A673 (cell line): Measurements from ENCODE around the gene WDCP. TPM values are rescaled to one million over a fixed set of nuclear protein-coding genes. Genes with fewer than 3 reads are reported as not detected.

Source experiments
- BruUV-seq: library from RNA; stranded (reverse); fragments of 400-500 nt; replicated peaks from 2 replicates; lab custom pipeline; 2021; lab: Mats Ljungman, UMichigan
- CTCF ChIA-PET: fragments of 300-600 bp; sonication (Branson Sonifier 250); formaldehyde crosslinking; loops from one replicate; lab custom pipeline; 2022; ENCODE audit warnings: antibody characterized with exemption; lab: Charles Lee
- POLR2A ChIA-PET: fragments of 300-600 bp; sonication (Branson Sonifier 250); formaldehyde crosslinking; loops from one replicate; lab custom pipeline; 2022; ENCODE audit warnings: antibody characterized with exemption; ENCODE audit not compliant: low non-redundant PET; lab: Charles Lee
- DNase-seq: peaks from one replicate; pipeline ENCODE4 v3.0.0-alpha.2; 2015; ENCODE audit warnings: low spot score
- H3K27ac ChIP-seq: fragments of 200-600 bp; sonication (generic); 2 replicates; pipeline ENCODE4 v1.5.1; 2016; ENCODE audit warnings: mixed run types, low read depth, mild to moderate bottlenecking, mixed read lengths, antibody characterized with exemption, low read length; ENCODE audit not compliant: poor library complexity, severe bottlenecking
- H3K27me3 ChIP-seq: fragments of 200-600 bp; sonication (generic); replicated peaks from 2 replicates; pipeline ENCODE4 v1.6.1; 2017; ENCODE audit warnings: mixed run types, low read depth, mild to moderate bottlenecking, mixed read lengths, antibody characterized with exemption, low read length; ENCODE audit not compliant: insufficient read depth, poor library complexity
- H3K36me3 ChIP-seq: fragments of 200-600 bp; sonication (generic); 2 replicates; pipeline ENCODE4 v1.6.1; 2016; ENCODE audit warnings: mixed run types, mild to moderate bottlenecking, mixed read lengths, antibody characterized with exemption, low read length; ENCODE audit not compliant: insufficient read depth, poor library complexity, severe bottlenecking
- H3K4me1 ChIP-seq: fragments of 200-600 bp; sonication (generic); 2 replicates; pipeline ENCODE4 v1.6.1; 2017; ENCODE audit warnings: mixed run types, mild to moderate bottlenecking, mixed read lengths, antibody characterized with exemption, low read length; ENCODE audit not compliant: insufficient read depth, poor library complexity, severe bottlenecking
- H3K4me3 ChIP-seq: fragments of 200-600 bp; sonication (generic); 2 replicates; pipeline ENCODE4 v1.5.1; 2016; ENCODE audit warnings: low read depth, mixed run types, mild to moderate bottlenecking, mixed read lengths, low read length; ENCODE audit not compliant: poor library complexity, severe bottlenecking
- H3K9me3 ChIP-seq: fragments of 200-600 bp; sonication (generic); 2 replicates; pipeline ENCODE4 v1.6.1; 2016; ENCODE audit warnings: mixed run types, low read depth, mild to moderate bottlenecking, mixed read lengths, antibody characterized with exemption, low read length; ENCODE audit not compliant: poor library complexity, severe bottlenecking
- EZH2 ChIP-seq: fragments of 200-600 bp; sonication (generic); IDR thresholded peaks from 2 replicates; pipeline ENCODE4 v1.6.1; 2017; ENCODE audit warnings: borderline replicate concordance, low read depth, mild to moderate bottlenecking, mixed read lengths, antibody characterized with exemption, low read length; ENCODE audit not compliant: poor library complexity, severe bottlenecking
- intact Hi-C: fragments of 100-400 bp; cut with micrococcal nuclease; formaldehyde crosslinking; loops from one replicate; pipeline ENCODE4 v1.10.0; 2022; ENCODE audit not compliant: unreplicated experiment
- total RNA-seq: library from RNA; stranded (reverse); gene quantifications from 2 replicates; pipeline ENCODE4 v1.2.3, GENCODE V29; 2021
- TF ChIP-seq, protein P1 (sequence below): fragments of 300-800, 200-600 bp; sonication (generic); conservative IDR thresholded peaks from 2 replicates; pipeline ENCODE4 v1.5.1; 2017; ENCODE audit warnings: low read depth, mild to moderate bottlenecking, antibody characterized with exemption, low read length, moderate library complexity, mixed read lengths

The WDCP gene
- total RNA-seq, 1 experiment from 2014 or later: 30.8 TPM

DNA sequence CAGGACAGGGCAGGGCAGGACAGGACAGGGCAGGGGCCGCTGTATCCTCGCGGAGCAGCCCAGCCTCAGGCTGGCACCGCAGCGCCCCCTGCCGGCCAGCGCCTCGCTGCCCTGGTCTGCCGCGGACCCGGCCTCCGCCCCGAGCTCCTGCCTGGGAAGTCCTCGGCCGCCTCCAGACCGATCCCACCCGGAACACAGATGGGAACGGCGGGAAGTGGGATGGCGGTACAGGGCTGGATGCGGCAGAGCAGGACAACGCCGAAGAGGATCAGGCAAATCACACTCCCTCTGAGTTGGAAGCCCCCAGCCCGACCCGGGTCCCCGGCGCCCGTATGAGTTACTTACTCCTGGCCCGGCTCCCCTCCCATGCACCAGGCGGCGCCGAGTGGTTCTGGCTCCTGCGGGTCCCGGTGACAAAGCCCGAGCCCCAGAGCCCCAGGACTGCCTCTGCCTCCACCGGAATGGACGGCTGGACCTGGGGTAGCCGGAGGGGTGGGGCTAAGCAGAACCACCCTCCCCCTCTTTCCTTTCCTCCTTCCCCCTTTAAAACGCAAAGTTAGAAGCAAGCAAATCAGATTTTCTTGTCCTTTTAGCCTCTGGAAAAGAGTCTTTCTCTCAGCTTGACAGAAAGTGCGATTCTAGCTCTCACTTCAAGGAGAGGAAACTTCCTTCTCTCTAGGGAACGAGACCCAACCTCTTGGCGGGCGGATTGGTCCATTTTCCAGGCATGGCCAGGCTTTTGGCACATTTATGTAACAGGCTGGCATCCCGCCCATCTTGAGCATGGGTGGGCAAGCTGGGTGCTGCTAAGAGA is 37.4 kb upstream of the WDCP start, which contains the start of gene TP53I3:
TSS of gene TP53I3 (minus strand) at position 449 of the 814 bp plus-strand sequence. CDS start 508 bp downstream, outside the sequence.
- Histone ChIP-seq H3K4me1 (peaks cover 4% of the 10 kb centered on the region), H3K9me3 (no peaks in the 10 kb centered on the region), H3K36me3 (no peaks in the 10 kb centered on the region), H3K27me3 (no peaks in the 10 kb centered on the region), H3K4me3 (peak within 1 kb of the TSS; percentile 63), H3K27ac (peak within 1 kb of the TSS; percentile 53)
- DNase-seq: peak; percentile 83
- no peak for TF ChIP-seq EZH2
- TF ChIP-seq, protein P1, sequence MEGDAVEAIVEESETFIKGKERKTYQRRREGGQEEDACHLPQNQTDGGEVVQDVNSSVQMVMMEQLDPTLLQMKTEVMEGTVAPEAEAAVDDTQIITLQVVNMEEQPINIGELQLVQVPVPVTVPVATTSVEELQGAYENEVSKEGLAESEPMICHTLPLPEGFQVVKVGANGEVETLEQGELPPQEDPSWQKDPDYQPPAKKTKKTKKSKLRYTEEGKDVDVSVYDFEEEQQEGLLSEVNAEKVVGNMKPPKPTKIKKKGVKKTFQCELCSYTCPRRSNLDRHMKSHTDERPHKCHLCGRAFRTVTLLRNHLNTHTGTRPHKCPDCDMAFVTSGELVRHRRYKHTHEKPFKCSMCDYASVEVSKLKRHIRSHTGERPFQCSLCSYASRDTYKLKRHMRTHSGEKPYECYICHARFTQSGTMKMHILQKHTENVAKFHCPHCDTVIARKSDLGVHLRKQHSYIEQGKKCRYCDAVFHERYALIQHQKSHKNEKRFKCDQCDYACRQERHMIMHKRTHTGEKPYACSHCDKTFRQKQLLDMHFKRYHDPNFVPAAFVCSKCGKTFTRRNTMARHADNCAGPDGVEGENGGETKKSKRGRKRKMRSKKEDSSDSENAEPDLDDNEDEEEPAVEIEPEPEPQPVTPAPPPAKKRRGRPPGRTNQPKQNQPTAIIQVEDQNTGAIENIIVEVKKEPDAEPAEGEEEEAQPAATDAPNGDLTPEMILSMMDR: peak; percentile 88
- ChIA-PET POLR2A (no interaction called here), CTCF (interaction anchor here (0.6 to 2.0 kb wide), 7 partner anchors 8 to 260 kb away, joined by 3 to 16 read pairs (median 4); partner anchors contain the start of genes ATAD2B, SF3B6 and WDCP)
- no TSS peak for BruUV-seq
- intact Hi-C loops: loop anchor here (5.0 kb wide), 2 partner anchors 157 to 298 kb away; partner anchors contain the start of gene ATAD2B

DNA sequence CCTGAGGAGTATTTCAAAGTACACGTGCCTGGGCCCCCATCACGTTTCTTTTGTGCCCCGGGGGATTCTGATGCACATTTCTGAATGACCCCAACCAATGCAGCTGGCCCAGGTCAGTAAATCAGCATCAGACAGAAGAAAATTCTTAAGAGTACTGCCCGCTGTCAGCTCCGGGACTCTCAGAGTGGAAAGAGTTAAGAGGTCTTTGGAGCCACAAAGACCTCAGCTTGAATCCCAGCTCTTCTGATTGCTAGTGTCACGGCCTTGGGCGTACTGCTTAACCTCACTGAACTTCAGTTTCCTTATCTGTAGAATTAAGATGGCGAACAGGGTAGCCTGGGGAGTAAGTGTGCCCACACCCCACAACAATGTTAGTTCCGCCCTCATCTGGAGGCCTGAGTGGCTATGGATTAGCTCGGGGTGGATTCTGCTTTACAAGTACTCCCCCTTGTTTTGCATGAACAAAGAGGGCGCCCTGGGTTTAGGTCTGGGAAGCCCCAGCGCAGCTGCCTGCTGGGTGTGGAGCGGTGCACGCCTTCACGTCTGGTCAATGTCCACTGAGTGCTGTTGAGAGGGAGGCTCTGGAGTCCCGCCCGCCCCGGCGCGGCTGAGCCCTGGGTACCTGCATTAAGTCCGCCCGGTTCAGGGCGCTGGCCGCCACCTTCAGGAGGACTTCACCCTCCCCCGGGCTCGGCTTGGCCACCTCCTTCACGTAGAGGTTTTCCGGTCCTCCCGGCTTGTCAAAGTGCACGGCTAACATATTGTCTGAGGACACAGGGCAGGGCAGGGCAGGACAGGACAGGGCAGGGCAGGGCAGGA is 36.6 kb upstream of the WDCP start:
- TF ChIP-seq, protein P1: no peak
- no peak for TF ChIP-seq EZH2
- Histone ChIP-seq H3K27me3 (no peaks in the 10 kb centered on the region), H3K4me3 (peak overlapping the region; percentile 63), H3K36me3 (no peaks in the 10 kb centered on the region), H3K4me1 (peaks cover 4% of the 10 kb centered on the region), H3K9me3 (no peaks in the 10 kb centered on the region), H3K27ac (peak overlapping the region; percentile 53)
- ChIA-PET POLR2A (no interaction called here), CTCF (interaction anchor here (0.5 to 2.0 kb wide), 8 partner anchors 7 to 259 kb away, joined by 3 to 16 read pairs (median 5); partner anchors contain the start of genes ATAD2B, SF3B6 and WDCP)
- intact Hi-C loops: loop anchor here (5.0 kb wide), 2 partner anchors 156 to 299 kb away; partner anchors contain the start of gene ATAD2B
- BruUV-seq: no TSS peak
- DNase-seq: peak; percentile 61
